CD14-positive monocyte (primary cell): ENCODE data around the gene CECR2. TPM values are rescaled to one million over a fixed set of nuclear protein-coding genes. Genes with fewer than 3 reads are reported as not detected.

Source experiments
- DNase-seq, 3 donors: peaks; one replicate each; pipeline ENCODE4 v3.0.0-alpha.2; 2011 to 2022
- H2AFZ ChIP-seq: 2 replicates; pipeline ENCODE4 v1.6.0; 2012; ENCODE audit warnings: mild to moderate bottlenecking, low read depth, low read length, inconsistent platforms; ENCODE audit not compliant: insufficient read depth, poor library complexity, severe bottlenecking
- H3K27ac ChIP-seq, 2 donors: 1 replicate in 1 of 2; 2 replicates in 1 of 2; pipeline ENCODE4 v1.5.1; 2012 to 2013; ENCODE audit warnings: low read length in 2 of 2, control low read depth in 1 of 2, inconsistent platforms in 1 of 2, low read depth in 1 of 2, mild to moderate bottlenecking in 1 of 2
- H3K27me3 ChIP-seq, 2 donors: one replicate each; pipeline versions ENCODE4 v1.6.0 to v1.6.1; 2011 to 2013; ENCODE audit warnings: low read length in 2 of 2; ENCODE audit not compliant: control insufficient read depth in 2 of 2, insufficient read depth in 2 of 2
- H3K36me3 ChIP-seq, 2 donors: replicated peaks in 1 of 2; 1 replicate in 1 of 2; 2 replicates in 1 of 2; pipeline versions ENCODE4 v1.5.1 to v1.6.1; 2012 to 2013; ENCODE audit warnings: low read length in 2 of 2, control low read depth in 1 of 2, inconsistent platforms in 1 of 2, mild to moderate bottlenecking in 1 of 2; ENCODE audit not compliant: insufficient read depth in 2 of 2, control insufficient read depth in 1 of 2
- H3K4me1 ChIP-seq, 2 donors: 1 replicate in 1 of 2; 2 replicates in 1 of 2; pipeline versions ENCODE4 v1.5.1 to v1.6.1; 2012 to 2013; ENCODE audit warnings: low read length in 2 of 2, control low read depth in 1 of 2, inconsistent platforms in 1 of 2, mild to moderate bottlenecking in 1 of 2, moderate library complexity in 1 of 2; ENCODE audit not compliant: insufficient read depth in 2 of 2, control insufficient read depth in 1 of 2
- H3K4me2 ChIP-seq: replicated peaks from 2 replicates; pipeline ENCODE3; 2012; ENCODE audit warnings: low read length, moderate library complexity, mild to moderate bottlenecking; ENCODE audit not compliant: poor library complexity, severe bottlenecking; ENCODE audit errors: extremely low read depth
- H3K4me3 ChIP-seq, 3 experiments: fragments of 200-600 bp in 1 of 3; sonication (generic) in 1 of 3; replicated peaks in 1 of 3; 1 replicate in 2 of 3; 2 replicates in 1 of 3; pipeline ENCODE4 v1.5.1; 2011 to 2013; ENCODE audit warnings: low read length in 3 of 3, mild to moderate bottlenecking in 3 of 3, control low read depth in 2 of 3, low read depth in 2 of 3, inconsistent platforms in 1 of 3, moderate library complexity in 1 of 3
- H3K79me2 ChIP-seq: 2 replicates; pipeline ENCODE4 v1.6.0; 2012; ENCODE audit warnings: mild to moderate bottlenecking, control low read depth, inconsistent platforms, low read length, moderate library complexity; ENCODE audit not compliant: insufficient read depth
- H3K9ac ChIP-seq: 2 replicates; pipeline ENCODE4 v1.6.0; 2017; ENCODE audit warnings: low read length, mild to moderate bottlenecking; ENCODE audit not compliant: insufficient read depth, poor library complexity, severe bottlenecking
- H3K9me3 ChIP-seq, 2 donors: replicated peaks in 1 of 2; 1 replicate in 1 of 2; 2 replicates in 1 of 2; pipeline versions ENCODE4 v1.5.1 to v1.6.1; 2012 to 2013; ENCODE audit warnings: low read length in 2 of 2, control low read depth in 1 of 2; ENCODE audit not compliant: control insufficient read depth in 1 of 2, insufficient read depth in 1 of 2
- H4K20me1 ChIP-seq: 2 replicates; pipeline ENCODE4 v1.6.0; 2012; ENCODE audit warnings: mild to moderate bottlenecking, low read length, control low read depth, moderate library complexity; ENCODE audit not compliant: insufficient read depth
- H3K27ac Mint-ChIP-seq, 7 donors: one replicate each; pipeline ENCODE4 v1.8.0; 2020; ENCODE audit warnings: mild to moderate bottlenecking in 7 of 7, mixed read lengths in 7 of 7, moderate library complexity in 6 of 7, inconsistent platforms in 2 of 7
- H3K27me3 Mint-ChIP-seq, 3 donors: one replicate each; pipeline ENCODE4 v1.8.0; 2021 to 2022; ENCODE audit warnings: low read depth in 3 of 3, mild to moderate bottlenecking in 3 of 3, mixed read lengths in 3 of 3, moderate library complexity in 3 of 3, inconsistent platforms in 1 of 3
- H3K36me3 Mint-ChIP-seq, 2 donors: one replicate each; pipeline ENCODE4 v1.8.0; 2020; ENCODE audit warnings: mixed read lengths in 2 of 2, inconsistent platforms in 1 of 2, mild to moderate bottlenecking in 1 of 2
- H3K4me1 Mint-ChIP-seq: one replicate; pipeline ENCODE4 v1.8.0; 2020; ENCODE audit warnings: mild to moderate bottlenecking, mixed read lengths
- H3K4me3 Mint-ChIP-seq, 2 donors: one replicate each; pipeline ENCODE4 v1.8.0; 2020; ENCODE audit warnings: mild to moderate bottlenecking in 2 of 2, mixed read lengths in 2 of 2, moderate library complexity in 1 of 2
- H3K9me3 Mint-ChIP-seq, 7 donors: one replicate each; pipeline ENCODE4 v1.8.0; 2020 to 2022; ENCODE audit warnings: mixed read lengths in 7 of 7, mild to moderate bottlenecking in 6 of 7, moderate library complexity in 6 of 7, inconsistent platforms in 2 of 7
- CTCF ChIP-seq: fragments of 200-600 bp; IDR thresholded peaks from one replicate; pipeline ENCODE4 v1.8.0; 2022; ENCODE audit warnings: antibody characterized with exemption, mild to moderate bottlenecking
- WGBS: methylation state at CpG from one replicate; pipeline ENCODE4 v1.1.5; 2013; ENCODE audit warnings: missing lambda C conversion rate; ENCODE audit not compliant: insufficient coverage; 5-methylcytosine and 5-hydroxymethylcytosine counted together
- intact Hi-C, 2 donors: fragments of 100-400 bp; cut with micrococcal nuclease; formaldehyde crosslinking; loops; one replicate each; pipeline versions ENCODE4 v1.15.0 to v1.15.1; 2023
- polyA plus RNA-seq, 3 donors: library from polyadenylated mRNA; depleted of rRNA in 1 of 3; unstranded in 2 of 3; stranded (reverse) in 1 of 3; fragments of 300-500 nt in 2 of 3; fragments of >200 nt in 1 of 3; fragmentation: Illumina TruSeq in 2 of 3; gene quantifications; 1 replicate in 2 of 3; 2 replicates in 1 of 3; pipeline ENCODE4 v1.2.3, GENCODE V29; 2012 to 2021

CECR2 gene
- polyA plus RNA-seq, 3 donors, result 0.02 to 0.29 (median 0.24) TPM

DNA sequence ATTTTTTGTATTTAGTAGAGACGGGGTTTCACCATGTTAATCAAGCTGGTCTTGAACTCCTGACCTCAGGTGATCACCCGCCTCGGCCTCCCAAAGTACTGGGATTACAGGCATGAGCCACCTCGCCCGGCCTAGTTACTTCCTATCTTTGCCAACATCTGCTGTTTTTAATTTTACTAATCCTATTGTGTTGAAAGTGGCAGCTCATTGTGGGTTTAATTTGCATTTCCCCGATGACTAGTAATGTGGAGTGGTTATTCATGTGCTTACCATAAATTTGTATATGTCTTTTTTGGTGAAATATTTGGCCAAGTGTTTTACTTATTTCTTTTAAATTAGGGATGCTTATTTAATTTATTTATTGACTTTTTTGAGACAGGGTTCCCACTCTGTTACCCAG lies 119.8 kb downstream of the CECR2 start:
- Mint-ChIP-seq H3K4me3 (no peak overlapping the region), H3K36me3 (peaks cover 0 to 2% of the 10 kb centered on the region in 2 donors), H3K4me1 (peaks cover 35% of the 10 kb centered on the region), H3K27me3 (no peaks in the 10 kb centered on the region), H3K9me3 (no peaks in the 10 kb centered on the region), H3K27ac (peak overlapping the region in 1 of 7 donors; percentile 25)
- WGBS, result 80% methylated on average over 1 of the region's 6 CpGs
- DNase-seq, result no peak
- peaks cover 21% of the 10 kb centered on the region in 2 donors for H3K4me1 ChIP-seq
- no peak overlapping the region for H3K4me2 ChIP-seq
- intact Hi-C loops, result no loop called here
- no peaks in the 10 kb centered on the region for H3K9me3 ChIP-seq
- H2AFZ ChIP-seq, result no peak overlapping the region
- no peaks in the 10 kb centered on the region for H4K20me1 ChIP-seq
- H3K9ac ChIP-seq, result no peak overlapping the region
- TF ChIP-seq CTCF, result no peak
- no peaks in the 10 kb centered on the region for H3K36me3 ChIP-seq
- H3K27ac ChIP-seq, result no peak overlapping the region
- no peaks in the 10 kb centered on the region for H3K27me3 ChIP-seq
- H3K4me3 ChIP-seq, result no peak overlapping the region
- no peaks in the 10 kb centered on the region for H3K79me2 ChIP-seq

DNA sequence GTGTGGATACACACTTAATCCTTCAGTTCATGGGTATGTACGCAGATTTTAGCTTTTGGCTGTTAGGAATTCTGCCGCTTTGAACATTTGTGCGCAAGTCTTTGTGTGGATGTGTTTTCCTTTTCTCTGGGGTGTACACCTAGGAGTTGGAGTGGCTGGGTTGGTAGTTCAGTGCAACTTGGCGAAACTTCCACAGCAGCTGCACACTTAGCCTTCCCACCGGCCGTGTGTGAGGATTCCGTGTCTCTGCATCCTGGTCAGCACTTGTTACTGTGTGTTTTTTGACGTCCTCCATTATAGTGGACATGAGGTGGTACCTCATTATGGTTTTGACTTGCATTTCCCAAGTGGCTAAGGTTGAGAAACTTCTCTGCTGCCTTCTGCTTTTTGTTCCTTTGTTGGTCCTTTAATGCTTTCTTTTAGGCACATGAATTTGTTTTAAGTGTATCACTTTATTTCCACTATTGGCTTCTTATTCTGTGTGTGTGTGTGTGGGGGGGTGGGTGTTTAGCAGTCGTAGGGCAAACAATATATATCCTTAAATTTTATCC lies 121.9 kb downstream of the CECR2 start:
- DNase-seq, result peak in 2 of 3 donors; percentile 6 to 10
- Histone ChIP-seq H3K79me2 (no peaks in the 10 kb centered on the region), H3K27me3 (no peaks in the 10 kb centered on the region), H3K4me1 (peaks cover 18 to 20% of the 10 kb centered on the region in 2 donors), H2AFZ (peak overlapping the region; percentile 59), H4K20me1 (no peaks in the 10 kb centered on the region), H3K9ac (no peak overlapping the region), H3K4me3 (peak overlapping the region in 1 of 3 experiments; percentile 35), H3K27ac (peak overlapping the region; percentile 11 to 60), H3K4me2 (peak overlapping the region; percentile 29), H3K9me3 (no peaks in the 10 kb centered on the region), H3K36me3 (no peaks in the 10 kb centered on the region)
- WGBS, result 100% methylated on average over 1 of the region's 9 CpGs
- intact Hi-C loops, result no loop called here
- Mint-ChIP-seq H3K4me1 (peaks cover 27% of the 10 kb centered on the region), H3K27me3 (no peaks in the 10 kb centered on the region), H3K36me3 (peaks cover 0 to 1% of the 10 kb centered on the region in 2 donors), H3K9me3 (no peaks in the 10 kb centered on the region), H3K27ac (peak overlapping the region in 6 of 7 donors; percentile 10 to 91 (median 62)), H3K4me3 (peak overlapping the region in 1 of 2 donors; percentile 67)
- TF ChIP-seq CTCF, result no peak
